Ovary (tissue), 3 donors: ENCODE results near the gene LBX2.

Source experiments
- EP300 ChIP-seq: sonication (generic); formaldehyde crosslinking; IDR thresholded peaks from one replicate; pipeline ENCODE4 v1.6.1; 2017; ENCODE audit warnings: antibody characterized with exemption
- POLR2A ChIP-seq: fragments of 450-650 bp; IDR thresholded peaks from one replicate; pipeline ENCODE4 v1.6.1; 2017; ENCODE audit warnings: antibody characterized with exemption, mild to moderate bottlenecking, moderate library complexity
- TF ChIP-seq, protein P1 (sequence below), 3 donors: fragments of 450-650 bp in 2 of 3; fragments of 200-600 bp in 1 of 3; IDR thresholded peaks; one replicate each; pipeline versions ENCODE4 v1.5.1 to v1.8.0; 2016 to 2022; ENCODE audit warnings: antibody characterized with exemption in 3 of 3, mild to moderate bottlenecking in 1 of 3
- donor health status: DM: no; HTN: no; CAD: no.

DNA sequence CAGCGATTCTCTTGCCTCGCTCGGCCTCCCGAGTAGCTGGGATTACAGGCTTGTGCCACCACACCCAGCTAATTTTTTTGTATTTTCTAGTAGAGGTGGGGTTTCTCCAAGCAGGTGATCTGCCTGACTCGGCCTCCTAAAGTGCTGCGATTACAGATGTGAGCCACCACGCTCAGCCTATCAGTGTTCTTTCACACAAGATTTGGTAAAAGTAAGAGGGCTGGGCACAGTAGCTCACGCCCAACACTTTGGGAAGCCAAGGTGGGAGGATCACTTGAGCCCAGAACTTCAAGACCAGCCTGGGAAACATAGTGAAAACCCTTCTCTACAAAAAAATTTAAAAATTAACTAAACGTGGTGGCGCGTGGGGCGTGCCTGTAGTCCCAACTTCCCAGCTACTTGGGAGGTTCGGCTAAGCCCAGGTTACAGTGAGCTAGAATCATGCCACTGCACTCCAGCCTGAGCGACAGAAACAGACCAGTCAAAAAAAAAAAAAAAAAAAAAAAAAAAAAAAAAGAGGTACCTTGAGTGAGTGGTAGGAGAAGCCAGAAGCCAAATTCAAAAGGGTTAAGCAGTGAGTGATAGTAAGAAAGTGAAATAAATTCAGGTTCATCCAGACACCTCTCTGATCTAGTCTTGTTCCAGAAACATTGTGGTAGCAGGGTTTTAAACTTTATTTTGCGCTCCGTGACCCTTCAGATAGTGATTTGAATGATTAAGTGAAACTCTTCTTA lies 27.9 kb downstream of the LBX2 start:
- TF ChIP-seq POLR2A = no peak
- TF ChIP-seq, protein P1, sequence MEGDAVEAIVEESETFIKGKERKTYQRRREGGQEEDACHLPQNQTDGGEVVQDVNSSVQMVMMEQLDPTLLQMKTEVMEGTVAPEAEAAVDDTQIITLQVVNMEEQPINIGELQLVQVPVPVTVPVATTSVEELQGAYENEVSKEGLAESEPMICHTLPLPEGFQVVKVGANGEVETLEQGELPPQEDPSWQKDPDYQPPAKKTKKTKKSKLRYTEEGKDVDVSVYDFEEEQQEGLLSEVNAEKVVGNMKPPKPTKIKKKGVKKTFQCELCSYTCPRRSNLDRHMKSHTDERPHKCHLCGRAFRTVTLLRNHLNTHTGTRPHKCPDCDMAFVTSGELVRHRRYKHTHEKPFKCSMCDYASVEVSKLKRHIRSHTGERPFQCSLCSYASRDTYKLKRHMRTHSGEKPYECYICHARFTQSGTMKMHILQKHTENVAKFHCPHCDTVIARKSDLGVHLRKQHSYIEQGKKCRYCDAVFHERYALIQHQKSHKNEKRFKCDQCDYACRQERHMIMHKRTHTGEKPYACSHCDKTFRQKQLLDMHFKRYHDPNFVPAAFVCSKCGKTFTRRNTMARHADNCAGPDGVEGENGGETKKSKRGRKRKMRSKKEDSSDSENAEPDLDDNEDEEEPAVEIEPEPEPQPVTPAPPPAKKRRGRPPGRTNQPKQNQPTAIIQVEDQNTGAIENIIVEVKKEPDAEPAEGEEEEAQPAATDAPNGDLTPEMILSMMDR (IDR thresholded peaks at IDR 0.05) = no peak
- TF ChIP-seq EP300 = no peak
